WTC11 (cell line): ENCODE data around the gene HBB. TPM values are rescaled to one million over a fixed set of nuclear protein-coding genes. Genes with fewer than 3 reads are reported as not detected.

ENCODE experiments used
- ATAC-seq: fragments of 200-7000 bp; cut with Tn5 transposase; 2 replicates; pipeline ENCODE4 v1.10.0; 2021; ENCODE audit warnings: mild to moderate bottlenecking, moderate library complexity
- CTCF ChIA-PET: fragments of 300-600 bp; sonication (Branson Sonifier 250); formaldehyde crosslinking; loops from one replicate; lab custom pipeline; 2021; ENCODE audit warnings: antibody characterized with exemption; lab: Charles Lee
- POLR2A ChIA-PET: fragments of 350-600 bp; sonication (Branson Sonifier 250); formaldehyde crosslinking; loops from one replicate; lab custom pipeline; 2021; ENCODE audit warnings: antibody characterized with exemption; lab: Charles Lee
- DNase-seq: peaks from one replicate; pipeline ENCODE4 v3.0.0; 2021; ENCODE audit warnings: low spot score
- H3K27ac Mint-ChIP-seq: 2 replicates; pipeline ENCODE4 v1.8.0; 2021; ENCODE audit warnings: mixed read lengths
- H3K27me3 Mint-ChIP-seq: 2 replicates; pipeline ENCODE4 v1.8.0; 2021; ENCODE audit warnings: low read depth, mild to moderate bottlenecking, moderate library complexity, mixed read lengths
- H3K36me3 Mint-ChIP-seq: 2 replicates; pipeline ENCODE4 v1.8.0; 2021; ENCODE audit warnings: mixed read lengths
- H3K4me1 Mint-ChIP-seq: 2 replicates; pipeline ENCODE4 v1.8.0; 2022; ENCODE audit warnings: mixed read lengths
- H3K4me3 Mint-ChIP-seq: 2 replicates; pipeline ENCODE4 v1.8.0; 2021; ENCODE audit warnings: mild to moderate bottlenecking, moderate library complexity, mixed read lengths
- H3K9me3 Mint-ChIP-seq: 2 replicates; pipeline ENCODE4 v1.8.0; 2021; ENCODE audit warnings: mixed read lengths
- E2F4 ChIP-seq: sonication (generic); formaldehyde crosslinking; IDR thresholded peaks from 2 replicates; pipeline ENCODE4 v1.8.1; 2022; ENCODE audit warnings: low read depth, mild to moderate bottlenecking, moderate library complexity, missing genetic modification reagents, borderline replicate concordance
- ELF4 ChIP-seq: sonication (generic); formaldehyde crosslinking; IDR thresholded peaks from 2 replicates; pipeline ENCODE4 v1.8.1; 2022; ENCODE audit warnings: low read depth, mild to moderate bottlenecking, moderate library complexity, missing genetic modification reagents
- FOXP4 ChIP-seq: sonication (generic); formaldehyde crosslinking; IDR thresholded peaks from 2 replicates; pipeline ENCODE4 v1.8.0; 2022; ENCODE audit warnings: mild to moderate bottlenecking, missing genetic modification reagents
- MYBL2 ChIP-seq: sonication (generic); formaldehyde crosslinking; IDR thresholded peaks from 2 replicates; pipeline ENCODE4 v1.8.1; 2023; ENCODE audit warnings: mild to moderate bottlenecking, moderate library complexity, missing genetic modification reagents
- NFATC4 ChIP-seq: fragments of 250-450 bp; sonication (Bioruptor Pico); IDR thresholded peaks from 2 replicates; pipeline ENCODE4 v1.9.0; 2021; ENCODE audit warnings: mild to moderate bottlenecking
- PREB ChIP-seq: sonication (generic); formaldehyde crosslinking; IDR thresholded peaks from 2 replicates; pipeline ENCODE4 v1.8.1; 2022; ENCODE audit warnings: mild to moderate bottlenecking, missing genetic modification reagents, moderate library complexity, borderline replicate concordance
- TCF7 ChIP-seq: sonication (generic); formaldehyde crosslinking; IDR thresholded peaks from 2 replicates; pipeline ENCODE4 v1.8.0; 2022; ENCODE audit warnings: mild to moderate bottlenecking, low read depth, missing genetic modification reagents, moderate library complexity
- ZBTB21 ChIP-seq: sonication (generic); formaldehyde crosslinking; IDR thresholded peaks from 2 replicates; pipeline ENCODE4 v1.8.1; 2023; ENCODE audit warnings: mild to moderate bottlenecking, missing genetic modification reagents, borderline replicate concordance
- ZNF281 ChIP-seq: sonication (generic); formaldehyde crosslinking; IDR thresholded peaks from 2 replicates; pipeline ENCODE4 v1.8.0; 2023; ENCODE audit warnings: mild to moderate bottlenecking, missing genetic modification reagents
- ZNF396 ChIP-seq: fragments of 250-450 bp; sonication (Bioruptor Pico); IDR thresholded peaks from 2 replicates; pipeline ENCODE4 v1.8.0; 2021; ENCODE audit warnings: mild to moderate bottlenecking, moderate library complexity, borderline replicate concordance
- total RNA-seq: library from RNA; stranded (reverse); gene quantifications from 3 replicates; pipeline ENCODE4 v1.2.3, GENCODE V29; 2021
- TF ChIP-seq, protein P1 (sequence below): sonication (generic); formaldehyde crosslinking; IDR thresholded peaks from 2 replicates; pipeline ENCODE4 v1.8.1; 2022; ENCODE audit warnings: low read depth, missing genetic modification reagents, borderline replicate concordance

Gene HBB
- total RNA-seq, 1 experiment from 2014 or later, result not detected

DNA sequence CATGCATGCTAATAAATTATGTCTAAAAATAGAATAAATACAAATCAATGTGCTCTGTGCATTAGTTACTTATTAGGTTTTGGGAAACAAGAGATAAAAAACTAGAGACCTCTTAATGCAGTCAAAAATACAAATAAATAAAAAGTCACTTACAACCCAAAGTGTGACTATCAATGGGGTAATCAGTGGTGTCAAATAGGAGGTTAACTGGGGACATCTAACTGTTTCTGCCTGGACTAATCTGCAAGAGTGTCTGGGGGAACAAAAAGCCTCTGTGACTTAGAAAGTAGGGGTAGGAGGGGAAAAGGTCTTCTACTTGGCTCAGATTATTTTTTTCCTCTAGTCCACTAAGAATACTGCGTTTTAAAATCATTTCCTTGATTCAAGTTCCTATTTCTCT lies 810 bp upstream of the HBB start:
- no peak overlapping the region for H3K27ac Mint-ChIP-seq
- CTCF ChIA-PET, result no interaction called here
- H3K4me1 Mint-ChIP-seq, result peaks cover 3% of the 10 kb centered on the region; the same call in 1 of the 2 replicates
- no peaks in the 10 kb centered on the region for H3K9me3 Mint-ChIP-seq
- TF ChIP-seq MYBL2 (no peak), E2F4 (CRISPR knock-in tag) (no peak), ZBTB21 (CRISPR knock-in tag) (no peak), FOXP4 (CRISPR knock-in tag) (no peak), TCF7 (CRISPR knock-in tag) (no peak), ZNF281 (CRISPR knock-in tag) (no peak)
- no peak overlapping the region for H3K4me3 Mint-ChIP-seq
- ATAC-seq (no peak), DNase-seq (no peak)
- no peaks in the 10 kb centered on the region for H3K36me3 Mint-ChIP-seq
- no peaks in the 10 kb centered on the region for H3K27me3 Mint-ChIP-seq
- POLR2A ChIA-PET, result no interaction called here

DNA sequence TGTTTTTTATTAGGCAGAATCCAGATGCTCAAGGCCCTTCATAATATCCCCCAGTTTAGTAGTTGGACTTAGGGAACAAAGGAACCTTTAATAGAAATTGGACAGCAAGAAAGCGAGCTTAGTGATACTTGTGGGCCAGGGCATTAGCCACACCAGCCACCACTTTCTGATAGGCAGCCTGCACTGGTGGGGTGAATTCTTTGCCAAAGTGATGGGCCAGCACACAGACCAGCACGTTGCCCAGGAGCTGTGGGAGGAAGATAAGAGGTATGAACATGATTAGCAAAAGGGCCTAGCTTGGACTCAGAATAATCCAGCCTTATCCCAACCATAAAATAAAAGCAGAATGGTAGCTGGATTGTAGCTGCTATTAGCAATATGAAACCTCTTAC lies 1.4 kb downstream of the HBB start:
- CTCF ChIA-PET, result interaction anchor here (0.7 kb wide), 1 partner anchor 130 kb away, joined by 3 read pairs; no protein-coding TSS in a partner anchor

More for the DNA sequence above, 1.4 kb downstream of the HBB start:
- Mint-ChIP-seq H3K9me3 (peaks cover 18% of the 10 kb centered on the region), H3K27me3 (no peaks in the 10 kb centered on the region), H3K4me3 (no peak overlapping the region), H3K4me1 (peaks cover 3% of the 10 kb centered on the region; the same call in 1 of the 2 replicates), H3K27ac (no peak overlapping the region), H3K36me3 (peaks cover 17% of the 10 kb centered on the region)
- TF ChIP-seq ELF4 (CRISPR knock-in tag) (no peak), NFATC4 (CRISPR knock-in tag) (no peak), ZNF396 (CRISPR knock-in tag) (no peak), PREB (CRISPR knock-in tag) (no peak)
- TF ChIP-seq, protein P1, sequence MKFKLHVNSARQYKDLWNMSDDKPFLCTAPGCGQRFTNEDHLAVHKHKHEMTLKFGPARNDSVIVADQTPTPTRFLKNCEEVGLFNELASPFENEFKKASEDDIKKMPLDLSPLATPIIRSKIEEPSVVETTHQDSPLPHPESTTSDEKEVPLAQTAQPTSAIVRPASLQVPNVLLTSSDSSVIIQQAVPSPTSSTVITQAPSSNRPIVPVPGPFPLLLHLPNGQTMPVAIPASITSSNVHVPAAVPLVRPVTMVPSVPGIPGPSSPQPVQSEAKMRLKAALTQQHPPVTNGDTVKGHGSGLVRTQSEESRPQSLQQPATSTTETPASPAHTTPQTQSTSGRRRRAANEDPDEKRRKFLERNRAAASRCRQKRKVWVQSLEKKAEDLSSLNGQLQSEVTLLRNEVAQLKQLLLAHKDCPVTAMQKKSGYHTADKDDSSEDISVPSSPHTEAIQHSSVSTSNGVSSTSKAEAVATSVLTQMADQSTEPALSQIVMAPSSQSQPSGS, result no peak
- ATAC-seq, result no peak
- DNase-seq, result no peak
- POLR2A ChIA-PET, result no interaction called here
